PC-9 (cell line): ENCODE results near the gene ERBB3.

Experiments
- EZH2 ChIP-seq: fragments of 200-600 bp; sonication (generic); IDR thresholded peaks from 2 replicates; pipeline ENCODE4 v1.8.0; 2017; ENCODE audit warnings: antibody characterized with exemption, low read depth
- TF ChIP-seq, protein P1 (sequence below): fragments of 200-600 bp; sonication (generic); conservative IDR thresholded peaks from 2 replicates; pipeline ENCODE4 v1.6.1; 2017; ENCODE audit warnings: mixed run types, antibody characterized with exemption, mild to moderate bottlenecking, moderate library complexity

DNA sequence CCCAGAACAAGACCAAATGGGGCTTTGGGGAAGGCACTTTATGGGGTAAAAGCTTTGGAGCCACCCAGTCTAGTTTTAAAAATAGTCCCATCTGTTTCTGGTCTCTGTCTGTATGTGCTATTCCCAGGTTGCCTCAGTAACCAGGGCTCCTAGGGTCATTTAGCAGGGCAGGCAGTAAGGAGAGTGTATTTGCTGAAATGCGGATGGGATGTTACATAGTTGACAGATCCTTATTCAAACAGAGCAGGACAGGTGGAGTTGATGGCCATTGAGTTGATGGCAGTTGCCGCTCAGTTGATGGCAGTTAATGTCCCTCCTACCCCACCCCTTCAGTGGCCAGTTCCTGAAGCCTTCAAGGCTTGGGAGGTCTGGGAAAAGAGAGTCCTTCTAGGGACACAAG, 42.7 kb downstream of the ERBB3 start:
- TF ChIP-seq, protein P1, sequence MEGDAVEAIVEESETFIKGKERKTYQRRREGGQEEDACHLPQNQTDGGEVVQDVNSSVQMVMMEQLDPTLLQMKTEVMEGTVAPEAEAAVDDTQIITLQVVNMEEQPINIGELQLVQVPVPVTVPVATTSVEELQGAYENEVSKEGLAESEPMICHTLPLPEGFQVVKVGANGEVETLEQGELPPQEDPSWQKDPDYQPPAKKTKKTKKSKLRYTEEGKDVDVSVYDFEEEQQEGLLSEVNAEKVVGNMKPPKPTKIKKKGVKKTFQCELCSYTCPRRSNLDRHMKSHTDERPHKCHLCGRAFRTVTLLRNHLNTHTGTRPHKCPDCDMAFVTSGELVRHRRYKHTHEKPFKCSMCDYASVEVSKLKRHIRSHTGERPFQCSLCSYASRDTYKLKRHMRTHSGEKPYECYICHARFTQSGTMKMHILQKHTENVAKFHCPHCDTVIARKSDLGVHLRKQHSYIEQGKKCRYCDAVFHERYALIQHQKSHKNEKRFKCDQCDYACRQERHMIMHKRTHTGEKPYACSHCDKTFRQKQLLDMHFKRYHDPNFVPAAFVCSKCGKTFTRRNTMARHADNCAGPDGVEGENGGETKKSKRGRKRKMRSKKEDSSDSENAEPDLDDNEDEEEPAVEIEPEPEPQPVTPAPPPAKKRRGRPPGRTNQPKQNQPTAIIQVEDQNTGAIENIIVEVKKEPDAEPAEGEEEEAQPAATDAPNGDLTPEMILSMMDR = no peak
- TF ChIP-seq EZH2 = no peak
